GM23338 (cell line): ENCODE data around the gene MAPKAPK3. TPM values are rescaled to one million over a fixed set of nuclear protein-coding genes. Genes with fewer than 3 reads are reported as not detected.

Experiments
- ATAC-seq: fragments of 200-7000 bp; cut with Tn5 transposase; 3 replicates; pipeline ENCODE4 v1.9.1; 2020
- DNase-seq: peaks from one replicate; pipeline ENCODE4 v3.0.0-alpha.2; 2015; ENCODE audit warnings: low spot score
- H2AFZ ChIP-seq: fragments of 200-600 bp; sonication (generic); 2 replicates; pipeline ENCODE4 v1.8.0; 2016; ENCODE audit warnings: antibody characterized with exemption, mild to moderate bottlenecking, moderate library complexity
- H3F3A ChIP-seq: fragments of 200-600 bp; sonication (generic); replicated peaks from 2 replicates; pipeline ENCODE4 v1.8.0; 2017; ENCODE audit warnings: antibody characterized with exemption, mixed run types, low read depth
- H3K27ac ChIP-seq: fragments of 200-600 bp; sonication (generic); 2 replicates; pipeline ENCODE4 v1.6.1; 2016; ENCODE audit warnings: low read depth
- H3K27me3 ChIP-seq: fragments of 200-600 bp; sonication (generic); 2 replicates; pipeline ENCODE4 v1.8.0; 2016; ENCODE audit warnings: mild to moderate bottlenecking, mixed run types, moderate library complexity; ENCODE audit not compliant: insufficient read depth
- H3K36me3 ChIP-seq: fragments of 200-600 bp; sonication (generic); 2 replicates; pipeline ENCODE4 v1.8.0; 2016; ENCODE audit warnings: mild to moderate bottlenecking; ENCODE audit not compliant: insufficient read depth
- H3K4me1 ChIP-seq: fragments of 200-600 bp; sonication (generic); 2 replicates; pipeline ENCODE4 v1.8.0; 2016; ENCODE audit warnings: mild to moderate bottlenecking, moderate library complexity; ENCODE audit not compliant: insufficient read depth
- H3K4me2 ChIP-seq: fragments of 200-600 bp; sonication (generic); 2 replicates; pipeline ENCODE4 v1.7.1; 2017; ENCODE audit warnings: mixed run types
- H3K4me3 ChIP-seq: fragments of 200-600 bp; sonication (generic); 2 replicates; pipeline ENCODE4 v1.6.1; 2016; ENCODE audit warnings: mixed run types
- H3K79me2 ChIP-seq: fragments of 200-600 bp; sonication (generic); replicated peaks from 2 replicates; pipeline ENCODE4 v1.8.0; 2017; ENCODE audit warnings: mild to moderate bottlenecking; ENCODE audit not compliant: insufficient read depth
- H3K9me2 ChIP-seq: fragments of 200-600 bp; sonication (generic); 2 replicates; pipeline ENCODE4 v1.8.0; 2017; ENCODE audit not compliant: insufficient read depth
- H4K20me1 ChIP-seq: fragments of 200-600 bp; sonication (generic); replicated peaks from 2 replicates; pipeline ENCODE4 v1.8.0; 2017; ENCODE audit warnings: mild to moderate bottlenecking; ENCODE audit not compliant: insufficient read depth
- H3K27ac Mint-ChIP-seq: 2 replicates; pipeline ENCODE4 v1.8.0; 2020; ENCODE audit warnings: inconsistent platforms, mild to moderate bottlenecking, moderate library complexity, mixed read lengths
- H3K27me3 Mint-ChIP-seq: 3 replicates; pipeline ENCODE4 v1.8.0; 2022; ENCODE audit warnings: low read depth, mild to moderate bottlenecking, moderate library complexity, mixed read lengths, inconsistent platforms; ENCODE audit not compliant: insufficient read depth, poor library complexity
- H3K36me3 Mint-ChIP-seq: 3 replicates; pipeline ENCODE4 v1.8.0; 2021; ENCODE audit warnings: low read depth, mild to moderate bottlenecking, inconsistent platforms, moderate library complexity, mixed read lengths
- H3K4me1 Mint-ChIP-seq: 3 replicates; pipeline ENCODE4 v1.8.0; 2020; ENCODE audit warnings: mild to moderate bottlenecking, inconsistent platforms, mixed read lengths
- H3K4me3 Mint-ChIP-seq: 3 replicates; pipeline ENCODE4 v1.8.0; 2021; ENCODE audit warnings: moderate library complexity, mild to moderate bottlenecking, inconsistent platforms, mixed read lengths
- H3K9me3 Mint-ChIP-seq: 3 replicates; pipeline ENCODE4 v1.8.0; 2020; ENCODE audit warnings: moderate library complexity, mild to moderate bottlenecking, inconsistent platforms, mixed read lengths
- CREB1 ChIP-seq: fragments of 250-450 bp; sonication (Bioruptor Pico); IDR thresholded peaks from 2 replicates; pipeline ENCODE4 v1.5.0; 2020; ENCODE audit warnings: low read depth, mild to moderate bottlenecking, moderate library complexity
- EZH2 ChIP-seq: fragments of 200-600 bp; sonication (generic); IDR thresholded peaks from one replicate; pipeline ENCODE4 v1.8.0; 2017; ENCODE audit warnings: antibody characterized with exemption, mild to moderate bottlenecking, low read depth; ENCODE audit not compliant: unreplicated experiment
- EZH2phosphoT487 ChIP-seq: fragments of 200-600 bp; sonication (generic); IDR thresholded peaks from one replicate; pipeline ENCODE4 v1.8.1; 2018; ENCODE audit warnings: antibody characterized with exemption; ENCODE audit not compliant: unreplicated experiment
- JUNB ChIP-seq: IDR thresholded peaks from one replicate; pipeline ENCODE4 v1.6.1; 2016; ENCODE audit warnings: antibody characterized with exemption; ENCODE audit not compliant: unreplicated experiment
- NANOG ChIP-seq: IDR thresholded peaks from 2 replicates; pipeline ENCODE4 v1.6.1; 2016; ENCODE audit warnings: antibody characterized with exemption, borderline replicate concordance
- POLR2AphosphoS5 ChIP-seq: IDR thresholded peaks from 2 replicates; pipeline ENCODE4 v1.6.1; 2016; ENCODE audit warnings: antibody characterized with exemption, low read depth
- STAT1 ChIP-seq: IDR thresholded peaks from one replicate; pipeline ENCODE4 v1.6.1; 2016; ENCODE audit warnings: antibody characterized with exemption; ENCODE audit not compliant: unreplicated experiment
- ZNF114 ChIP-seq: fragments of 250-450 bp; sonication (Bioruptor Pico); IDR thresholded peaks from 2 replicates; pipeline ENCODE4 v1.5.0; 2020; ENCODE audit warnings: mild to moderate bottlenecking, moderate library complexity
- ZNF331 ChIP-seq: fragments of 250-450 bp; sonication (Bioruptor Pico); IDR thresholded peaks from 2 replicates; pipeline ENCODE4 v1.5.0; 2020; ENCODE audit warnings: low read depth, mild to moderate bottlenecking, moderate library complexity
- polyA plus RNA-seq: library from polyadenylated mRNA; unstranded; fragments of >200 nt; fragmentation: Nextera tagmentation; extraction: Ambion mirVana; gene quantifications from 2 replicates; pipeline ENCODE4 v1.2.1, GENCODE V29; 2016
- total RNA-seq: library from RNA; depleted of rRNA; stranded (reverse); fragments of >200 nt; shearing (Covaris generic); gene quantifications from 2 replicates; pipeline ENCODE4 v1.2.3, GENCODE V29; 2014
- TF ChIP-seq, protein P1 (sequence below), 2 experiments: fragments of 200-600 bp in 1 of 2; sonication (generic) in 1 of 2; conservative IDR thresholded peaks; 2 replicates each; pipeline versions ENCODE4 v1.5.1 to v1.6.1; 2016 to 2017; ENCODE audit warnings: antibody characterized with exemption in 2 of 2, low read depth in 2 of 2, mild to moderate bottlenecking in 2 of 2, moderate library complexity in 1 of 2
- TF ChIP-seq, protein P2 (sequence below): fragments of 250-450 bp; sonication (Bioruptor Pico); IDR thresholded peaks from 2 replicates; pipeline ENCODE4 v1.5.0; 2020; ENCODE audit warnings: mild to moderate bottlenecking, moderate library complexity

MAPKAPK3 gene
- total and polyA plus RNA-seq, 2 experiments from 2014 or later: 16.5 to 51.1 TPM

DNA sequence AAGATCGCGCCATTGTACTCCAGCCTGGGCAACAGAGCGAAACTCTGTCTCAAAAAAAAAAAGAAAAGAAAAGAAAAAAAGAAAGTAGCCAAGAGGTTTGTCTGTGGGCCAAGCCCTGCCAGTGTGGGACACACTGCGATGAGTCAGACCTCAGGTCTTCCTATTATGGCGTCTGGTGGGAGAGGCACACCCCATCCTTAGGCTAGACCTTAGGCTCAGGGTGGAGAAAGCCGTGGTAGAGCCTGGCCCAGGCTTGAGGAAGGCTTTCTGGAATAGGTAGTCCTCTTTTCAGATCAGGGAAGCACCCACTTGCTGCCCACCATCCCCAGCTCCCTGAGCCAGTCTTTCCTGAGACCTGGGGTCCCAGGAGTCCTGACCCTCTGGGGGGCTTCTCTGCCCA is 41.6 kb upstream of the MAPKAPK3 start:
- DNase-seq (no peak), ATAC-seq (no peak)
- Histone ChIP-seq H3F3A (peaks cover 1% of the 10 kb centered on the region), H3K27me3 (no peaks in the 10 kb centered on the region), H3K4me1 (no peaks in the 10 kb centered on the region; the same call in 1 of the 2 replicates), H3K4me3 (no peak overlapping the region), H3K27ac (no peak overlapping the region), H3K9me2 (no peaks in the 10 kb centered on the region), H3K4me2 (no peak overlapping the region), H2AFZ (no peak overlapping the region), H3K36me3 (no peaks in the 10 kb centered on the region), H3K79me2 (peaks cover 2% of the 10 kb centered on the region; the same call in 1 of the 2 replicates), H4K20me1 (no peaks in the 10 kb centered on the region)
- H3K9me3 Mint-ChIP-seq: no peaks in the 10 kb centered on the region
- peaks cover 3% of the 10 kb centered on the region for H3K27me3 Mint-ChIP-seq
- no peak overlapping the region for H3K27ac Mint-ChIP-seq
- H3K4me1 Mint-ChIP-seq: 0 out of 3 replicates have a peak, but pooled peaks cover 2% of the 10 kb centered on the region
- no peak overlapping the region for H3K4me3 Mint-ChIP-seq
- TF ChIP-seq STAT1: no peak
- TF ChIP-seq, protein P1, sequence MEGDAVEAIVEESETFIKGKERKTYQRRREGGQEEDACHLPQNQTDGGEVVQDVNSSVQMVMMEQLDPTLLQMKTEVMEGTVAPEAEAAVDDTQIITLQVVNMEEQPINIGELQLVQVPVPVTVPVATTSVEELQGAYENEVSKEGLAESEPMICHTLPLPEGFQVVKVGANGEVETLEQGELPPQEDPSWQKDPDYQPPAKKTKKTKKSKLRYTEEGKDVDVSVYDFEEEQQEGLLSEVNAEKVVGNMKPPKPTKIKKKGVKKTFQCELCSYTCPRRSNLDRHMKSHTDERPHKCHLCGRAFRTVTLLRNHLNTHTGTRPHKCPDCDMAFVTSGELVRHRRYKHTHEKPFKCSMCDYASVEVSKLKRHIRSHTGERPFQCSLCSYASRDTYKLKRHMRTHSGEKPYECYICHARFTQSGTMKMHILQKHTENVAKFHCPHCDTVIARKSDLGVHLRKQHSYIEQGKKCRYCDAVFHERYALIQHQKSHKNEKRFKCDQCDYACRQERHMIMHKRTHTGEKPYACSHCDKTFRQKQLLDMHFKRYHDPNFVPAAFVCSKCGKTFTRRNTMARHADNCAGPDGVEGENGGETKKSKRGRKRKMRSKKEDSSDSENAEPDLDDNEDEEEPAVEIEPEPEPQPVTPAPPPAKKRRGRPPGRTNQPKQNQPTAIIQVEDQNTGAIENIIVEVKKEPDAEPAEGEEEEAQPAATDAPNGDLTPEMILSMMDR (conservative IDR thresholded peaks at IDR 0.05; ENCODE audit: low read depth in 2 of 2): no peak
- TF ChIP-seq ZNF114: no peak
- TF ChIP-seq EZH2phosphoT487: no peak
- TF ChIP-seq JUNB: no peak
- TF ChIP-seq CREB1: no peak
- TF ChIP-seq POLR2AphosphoS5: no peak
- TF ChIP-seq EZH2: no peak
- TF ChIP-seq NANOG: no peak
- TF ChIP-seq, protein P2, sequence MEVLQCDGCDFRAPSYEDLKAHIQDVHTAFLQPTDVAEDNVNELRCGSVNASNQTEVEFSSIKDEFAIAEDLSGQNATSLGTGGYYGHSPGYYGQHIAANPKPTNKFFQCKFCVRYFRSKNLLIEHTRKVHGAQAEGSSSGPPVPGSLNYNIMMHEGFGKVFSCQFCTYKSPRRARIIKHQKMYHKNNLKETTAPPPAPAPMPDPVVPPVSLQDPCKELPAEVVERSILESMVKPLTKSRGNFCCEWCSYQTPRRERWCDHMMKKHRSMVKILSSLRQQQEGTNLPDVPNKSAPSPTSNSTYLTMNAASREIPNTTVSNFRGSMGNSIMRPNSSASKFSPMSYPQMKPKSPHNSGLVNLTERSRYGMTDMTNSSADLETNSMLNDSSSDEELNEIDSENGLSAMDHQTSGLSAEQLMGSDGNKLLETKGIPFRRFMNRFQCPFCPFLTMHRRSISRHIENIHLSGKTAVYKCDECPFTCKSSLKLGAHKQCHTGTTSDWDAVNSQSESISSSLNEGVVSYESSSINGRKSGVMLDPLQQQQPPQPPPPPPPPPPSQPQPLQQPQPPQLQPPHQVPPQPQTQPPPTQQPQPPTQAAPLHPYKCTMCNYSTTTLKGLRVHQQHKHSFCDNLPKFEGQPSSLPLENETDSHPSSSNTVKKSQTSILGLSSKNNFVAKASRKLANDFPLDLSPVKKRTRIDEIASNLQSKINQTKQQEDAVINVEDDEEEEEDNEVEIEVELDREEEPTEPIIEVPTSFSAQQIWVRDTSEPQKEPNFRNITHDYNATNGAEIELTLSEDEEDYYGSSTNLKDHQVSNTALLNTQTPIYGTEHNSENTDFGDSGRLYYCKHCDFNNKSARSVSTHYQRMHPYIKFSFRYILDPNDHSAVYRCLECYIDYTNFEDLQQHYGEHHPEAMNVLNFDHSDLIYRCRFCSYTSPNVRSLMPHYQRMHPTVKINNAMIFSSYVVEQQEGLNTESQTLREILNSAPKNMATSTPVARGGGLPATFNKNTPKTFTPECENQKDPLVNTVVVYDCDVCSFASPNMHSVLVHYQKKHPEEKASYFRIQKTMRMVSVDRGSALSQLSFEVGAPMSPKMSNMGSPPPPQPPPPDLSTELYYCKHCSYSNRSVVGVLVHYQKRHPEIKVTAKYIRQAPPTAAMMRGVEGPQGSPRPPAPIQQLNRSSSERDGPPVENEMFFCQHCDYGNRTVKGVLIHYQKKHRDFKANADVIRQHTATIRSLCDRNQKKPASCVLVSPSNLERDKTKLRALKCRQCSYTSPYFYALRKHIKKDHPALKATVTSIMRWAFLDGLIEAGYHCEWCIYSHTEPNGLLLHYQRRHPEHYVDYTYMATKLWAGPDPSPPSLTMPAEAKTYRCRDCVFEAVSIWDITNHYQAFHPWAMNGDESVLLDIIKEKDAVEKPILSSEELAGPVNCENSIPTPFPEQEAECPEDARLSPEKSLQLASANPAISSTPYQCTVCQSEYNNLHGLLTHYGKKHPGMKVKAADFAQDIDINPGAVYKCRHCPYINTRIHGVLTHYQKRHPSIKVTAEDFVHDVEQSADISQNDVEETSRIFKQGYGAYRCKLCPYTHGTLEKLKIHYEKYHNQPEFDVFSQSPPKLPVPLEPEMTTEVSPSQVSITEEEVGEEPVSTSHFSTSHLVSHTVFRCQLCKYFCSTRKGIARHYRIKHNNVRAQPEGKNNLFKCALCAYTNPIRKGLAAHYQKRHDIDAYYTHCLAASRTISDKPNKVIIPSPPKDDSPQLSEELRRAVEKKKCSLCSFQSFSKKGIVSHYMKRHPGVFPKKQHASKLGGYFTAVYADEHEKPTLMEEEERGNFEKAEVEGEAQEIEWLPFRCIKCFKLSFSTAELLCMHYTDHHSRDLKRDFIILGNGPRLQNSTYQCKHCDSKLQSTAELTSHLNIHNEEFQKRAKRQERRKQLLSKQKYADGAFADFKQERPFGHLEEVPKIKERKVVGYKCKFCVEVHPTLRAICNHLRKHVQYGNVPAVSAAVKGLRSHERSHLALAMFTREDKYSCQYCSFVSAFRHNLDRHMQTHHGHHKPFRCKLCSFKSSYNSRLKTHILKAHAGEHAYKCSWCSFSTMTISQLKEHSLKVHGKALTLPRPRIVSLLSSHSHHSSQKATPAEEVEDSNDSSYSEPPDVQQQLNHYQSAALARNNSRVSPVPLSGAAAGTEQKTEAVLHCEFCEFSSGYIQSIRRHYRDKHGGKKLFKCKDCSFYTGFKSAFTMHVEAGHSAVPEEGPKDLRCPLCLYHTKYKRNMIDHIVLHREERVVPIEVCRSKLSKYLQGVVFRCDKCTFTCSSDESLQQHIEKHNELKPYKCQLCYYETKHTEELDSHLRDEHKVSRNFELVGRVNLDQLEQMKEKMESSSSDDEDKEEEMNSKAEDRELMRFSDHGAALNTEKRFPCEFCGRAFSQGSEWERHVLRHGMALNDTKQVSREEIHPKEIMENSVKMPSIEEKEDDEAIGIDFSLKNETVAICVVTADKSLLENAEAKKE (CRISPR knock-in tag): no peak
- no peak for TF ChIP-seq ZNF331
- no peaks in the 10 kb centered on the region for H3K36me3 Mint-ChIP-seq
